ENCODE data around the gene NBEA.
"Not testable (repeated sequence)": the region's sequence is repeated elsewhere in the genome, so short reads cannot be mapped to it uniquely, and the experiment has no call there.

The NBEA gene

GRCh38 chr13:35598790-35599369 lies 656.8 kb downstream of the NBEA start:
- DNase-seq: no peak

GRCh38 chr13:35599384-35599783 lies 657.3 kb downstream of the NBEA start:
- no peak for DNase-seq

- DNase-seq: no peak
Measured at GRCh38 chr13:35600137-35600536, 658.1 kb downstream of the NBEA start.

GRCh38 chr13:35603593-35604285 lies 661.7 kb downstream of the NBEA start:
- DNase-seq: no peak

- no peak for DNase-seq
Measured at GRCh38 chr13:35614666-35615065, 672.6 kb downstream of the NBEA start.

- DNase-seq: no peak
Measured at GRCh38 chr13:35617420-35617819, 675.4 kb downstream of the NBEA start.

- no peak for DNase-seq
Measured at GRCh38 chr13:35618565-35619083, 676.6 kb downstream of the NBEA start.

- no peak for DNase-seq
Measured at GRCh38 chr13:35621989-35622388, 679.9 kb downstream of the NBEA start.

- DNase-seq: no peak
Measured at GRCh38 chr13:35629026-35629425, 687.0 kb downstream of the NBEA start.

- DNase-seq: no peak
Measured at GRCh38 chr13:35630551-35631275, 688.6 kb downstream of the NBEA start.

- DNase-seq: no peak
Measured at GRCh38 chr13:35631666-35632065, 689.6 kb downstream of the NBEA start.

- no peak for DNase-seq
Measured at GRCh38 chr13:35643625-35644024, 701.6 kb downstream of the NBEA start.

GRCh38 chr13:35646056-35646774 lies 704.1 kb downstream of the NBEA start:
- no peak for DNase-seq

GRCh38 chr13:35648201-35648600 lies 706.1 kb downstream of the NBEA start:
- no peak for DNase-seq

- no peak for DNase-seq
Measured at GRCh38 chr13:35649162-35649561, 707.1 kb downstream of the NBEA start.

GRCh38 chr13:35659796-35660195 lies 717.7 kb downstream of the NBEA start:
- no peak for DNase-seq

- DNase-seq: no peak
Measured at GRCh38 chr13:35664747-35665146, 722.7 kb downstream of the NBEA start.

GRCh38 chr13:35669321-35669720 lies 727.3 kb downstream of the NBEA start:
- no peak for DNase-seq

GRCh38 chr13:35672611-35673010 lies 730.5 kb downstream of the NBEA start:
- DNase-seq: no peak

GRCh38 chr13:35675651-35676050 lies 733.6 kb downstream of the NBEA start:
- no peak for DNase-seq

GRCh38 chr13:35677863-35678262 lies 735.8 kb downstream of the NBEA start:
- DNase-seq: not testable (repeated sequence)

GRCh38 chr13:35681685-35682084 lies 739.6 kb downstream of the NBEA start:
- no peak for DNase-seq

GRCh38 chr13:35684432-35684831 lies 742.4 kb downstream of the NBEA start:
- no peak for DNase-seq

All from activated CD4-positive, alpha-beta T cell treated with anti-CD3 and anti-CD28 coated beads, Interleukin-2, amount 50 U/mL, for 48 hours (primary cell).